Keratinocyte (primary cell): ENCODE measurements around the gene SSBP1.

Experiments
- CTCF ChIP-seq, 3 experiments: IDR thresholded peaks in 1 of 3; conservative IDR thresholded peaks in 1 of 3; optimal IDR thresholded peaks in 1 of 3; 2 replicates in 2 of 3; 3 replicates in 1 of 3; pipeline versions ENCODE3 to v1.5.1; 2011; ENCODE audit warnings: low read length in 3 of 3, mild to moderate bottlenecking in 3 of 3, moderate library complexity in 2 of 3, control low read depth in 1 of 3, inconsistent platforms in 1 of 3; ENCODE audit not compliant: insufficient read depth in 2 of 3; ENCODE audit errors: extremely low read depth in 1 of 3
- EZH2 ChIP-seq: IDR thresholded peaks from one replicate; pipeline ENCODE4 v1.6.1; 2012; ENCODE audit warnings: inconsistent platforms, mild to moderate bottlenecking, low read length, moderate library complexity

GRCh38 chr7:141715794-141716689, 22.1 kb upstream of the SSBP1 start:
- TF ChIP-seq CTCF (optimal IDR thresholded peaks at IDR 0.05 in 1 of 3, IDR thresholded peaks at IDR 0.05 in 1 of 3, conservative IDR thresholded peaks at IDR 0.05 in 1 of 3; ENCODE audit: extremely low read depth in 1 of 3, insufficient read depth in 2 of 3, low read length in 3 of 3) (no peak), EZH2 (no peak)
